Caco-2 (cell line): ENCODE data around the gene GNPDA2. TPM values are rescaled to one million over a fixed set of nuclear protein-coding genes. Genes with fewer than 3 reads are reported as not detected.

Experiments used
- Bru-seq: library from RNA; stranded (reverse); fragments of 400-500 nt; gene quantifications from one replicate; lab custom pipeline; 2021; lab: Mats Ljungman, UMichigan
- BruChase-seq, 2 experiments: library from RNA; stranded (reverse); fragments of 400-500 nt; gene quantifications; one replicate each; lab custom pipeline; 2021; lab: Mats Ljungman, UMichigan
- BruUV-seq: library from RNA; stranded (reverse); fragments of 400-500 nt; replicated peaks from 2 replicates; lab custom pipeline; 2021; lab: Mats Ljungman, UMichigan
- CTCF ChIA-PET: fragments of 300-600 bp; sonication (Branson Sonifier 250); formaldehyde crosslinking; loops from one replicate; lab custom pipeline; 2022; ENCODE audit warnings: antibody characterized with exemption; lab: Charles Lee
- POLR2A ChIA-PET: fragments of 300-600 bp; sonication (Branson Sonifier 250); formaldehyde crosslinking; loops from one replicate; lab custom pipeline; 2022; ENCODE audit warnings: antibody characterized with exemption; lab: Charles Lee
- DNase-seq, 2 experiments: peaks; one replicate each; pipeline versions ENCODE4 v3.0.0 to v3.0.0-alpha.2; 2020 to 2022
- H3K27me3 ChIP-seq: replicated peaks from 2 replicates; pipeline ENCODE4 v1.6.0; 2011; ENCODE audit warnings: low read length; ENCODE audit not compliant: control insufficient read depth, insufficient read depth
- H3K36me3 ChIP-seq: 2 replicates; pipeline ENCODE4 v1.5.1; 2011; ENCODE audit warnings: low read length; ENCODE audit not compliant: control insufficient read depth, insufficient read depth
- H3K4me1 ChIP-seq: fragments of 250-450 bp; sonication (Bioruptor Pico); 2 replicates; pipeline ENCODE4 v1.5.1; 2020; ENCODE audit warnings: mild to moderate bottlenecking
- H3K4me3 ChIP-seq: 2 replicates; pipeline ENCODE4 v1.5.1; 2011; ENCODE audit warnings: low read depth, mild to moderate bottlenecking, control low read depth, low read length
- H3K9me3 ChIP-seq: fragments of 250-450 bp; sonication (Bioruptor Pico); 2 replicates; pipeline ENCODE4 v1.5.1; 2020; ENCODE audit warnings: mild to moderate bottlenecking, moderate library complexity
- H3K27ac Mint-ChIP-seq: one replicate; pipeline ENCODE4 v1.8.0; 2022; ENCODE audit warnings: mixed read lengths; ENCODE audit not compliant: unreplicated experiment
- H3K27me3 Mint-ChIP-seq: one replicate; pipeline ENCODE4 v1.8.0; 2022; ENCODE audit warnings: mixed read lengths; ENCODE audit not compliant: insufficient read depth, unreplicated experiment
- H3K36me3 Mint-ChIP-seq: one replicate; pipeline ENCODE4 v1.8.0; 2022; ENCODE audit warnings: mild to moderate bottlenecking, mixed read lengths; ENCODE audit not compliant: insufficient read depth, unreplicated experiment
- H3K4me1 Mint-ChIP-seq: one replicate; pipeline ENCODE4 v1.8.0; 2022; ENCODE audit warnings: low read depth, mixed read lengths; ENCODE audit not compliant: unreplicated experiment
- H3K4me3 Mint-ChIP-seq: one replicate; pipeline ENCODE4 v1.8.0; 2022; ENCODE audit warnings: mild to moderate bottlenecking, moderate library complexity, mixed read lengths; ENCODE audit not compliant: unreplicated experiment
- H3K9me3 Mint-ChIP-seq: one replicate; pipeline ENCODE4 v1.8.0; 2022; ENCODE audit warnings: mixed read lengths; ENCODE audit not compliant: unreplicated experiment
- intact Hi-C: fragments of 100-400 bp; cut with micrococcal nuclease; formaldehyde crosslinking; loops from one replicate; pipeline ENCODE4 v1.10.0; 2022; ENCODE audit not compliant: unreplicated experiment
- long read RNA-seq: library from polyadenylated mRNA; stranded (forward); transcript quantifications from one replicate; pipeline ENCODE4 v2.0.0, GENCODE V29; 2022
- total RNA-seq: library from RNA; stranded (reverse); gene quantifications from 2 replicates; pipeline ENCODE4 v1.2.3, GENCODE V29; 2022
- TF ChIP-seq, protein P1 (sequence below), 2 experiments: fragments of 200-600 bp in 1 of 2; IDR thresholded peaks; 1 replicate in 1 of 2; 2 replicates in 1 of 2; pipeline versions ENCODE4 v1.5.1 to v1.8.0; 2011 to 2022; ENCODE audit warnings: antibody characterized with exemption in 1 of 2, control low read depth in 1 of 2, inconsistent platforms in 1 of 2, low read depth in 1 of 2, low read length in 1 of 2, mild to moderate bottlenecking in 1 of 2, moderate library complexity in 1 of 2; ENCODE audit not compliant: insufficient read depth in 1 of 2, severe bottlenecking in 1 of 2, unreplicated experiment in 1 of 2

GNPDA2 gene
- total RNA-seq (4.8 and 5.8 TPM in 2 replicates), Bru-seq, nascent RNA (percentile 72 among the genes with signal in this experiment), BruChase-seq, experiment 1, labeled RNA remaining after a 2-hour chase (percentile 68 among the genes with signal in this experiment), BruChase-seq, experiment 2, labeled RNA remaining after a 6-hour chase (percentile 59 among the genes with signal in this experiment)
- long read RNA-seq, partial matches to known transcripts, result 2 of 14 reads
- long read RNA-seq, other reads (novel, unspliced or antisense), result 7 of 14 reads

DNA sequence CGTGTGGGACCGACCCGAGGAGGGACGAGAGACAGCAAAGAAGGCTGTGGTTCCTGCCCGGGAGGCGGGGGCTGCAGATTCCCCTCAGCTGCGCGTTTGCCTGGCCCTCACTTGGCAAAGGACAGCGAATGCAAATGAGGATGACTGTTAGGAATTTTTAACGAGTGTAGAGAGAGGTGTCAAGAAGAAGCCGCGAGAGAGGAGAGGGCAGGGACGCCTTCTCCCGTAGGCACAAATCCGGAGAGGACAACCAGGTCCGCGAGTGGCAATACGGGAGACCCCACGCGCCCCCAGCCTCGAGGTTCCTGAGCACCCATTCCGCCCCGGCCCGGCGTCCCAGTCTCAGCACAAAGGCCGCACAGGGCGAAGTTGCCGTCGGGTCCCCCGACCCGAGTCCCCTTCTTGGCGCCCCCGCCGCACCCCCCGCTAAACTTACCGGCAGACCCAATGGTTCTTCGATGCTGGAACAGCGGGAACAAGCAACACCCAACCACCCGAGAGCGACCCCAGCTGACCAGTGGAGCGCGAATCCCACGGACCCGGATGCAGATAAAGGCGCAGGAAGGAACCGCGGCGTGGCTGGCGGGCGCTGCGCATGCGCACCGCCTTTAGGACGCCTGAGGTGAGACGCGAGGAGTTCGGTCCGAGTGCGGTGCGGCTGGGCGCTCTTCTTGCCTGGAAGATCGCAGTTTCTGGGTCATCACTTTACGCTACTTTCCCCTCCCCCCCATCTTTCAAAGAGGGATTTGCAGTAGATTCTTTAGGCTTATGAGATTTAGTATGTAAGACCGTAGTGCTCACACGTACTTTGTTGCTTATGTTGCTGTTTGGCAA, at the start of gene GNPDA2:
Gene GNPDA2, minus strand, starts transcription at position 519 of the 834 bp plus-strand sequence. CDS start 4,349 bp downstream, outside the sequence.
- no peaks in the 10 kb centered on the region for H3K9me3 Mint-ChIP-seq
- Histone ChIP-seq H3K36me3 (no peaks in the 10 kb centered on the region), H3K4me3 (peak within 1 kb of the TSS; percentile 74), H3K4me1 (no peaks in the 10 kb centered on the region), H3K27me3 (no peaks in the 10 kb centered on the region), H3K9me3 (no peaks in the 10 kb centered on the region)
- H3K4me1 Mint-ChIP-seq, result no peaks in the 10 kb centered on the region
- H3K4me3 Mint-ChIP-seq, result peak within 1 kb of the TSS; percentile 73
- intact Hi-C loops, result loop anchor here (2.0 kb wide), 1 partner anchor 47 kb away; the partner anchor contains the start of gene GUF1
- CTCF ChIA-PET, result interaction anchor here (0.7 kb wide), 1 partner anchor 38 kb away, joined by 3 read pairs; no protein-coding TSS in a partner anchor
- peak; percentile 88 for DNase-seq
- H3K27ac Mint-ChIP-seq, result peak within 1 kb of the TSS; percentile 89
- POLR2A ChIA-PET, result interaction anchor here (0.7 kb wide), 1 partner anchor 25 kb away, joined by 3 read pairs; no protein-coding TSS in a partner anchor
- TSS peak; percentile 49 for BruUV-seq
- peaks cover 11% of the 10 kb centered on the region for H3K36me3 Mint-ChIP-seq
- H3K27me3 Mint-ChIP-seq, result no peaks in the 10 kb centered on the region
- TF ChIP-seq, protein P1, sequence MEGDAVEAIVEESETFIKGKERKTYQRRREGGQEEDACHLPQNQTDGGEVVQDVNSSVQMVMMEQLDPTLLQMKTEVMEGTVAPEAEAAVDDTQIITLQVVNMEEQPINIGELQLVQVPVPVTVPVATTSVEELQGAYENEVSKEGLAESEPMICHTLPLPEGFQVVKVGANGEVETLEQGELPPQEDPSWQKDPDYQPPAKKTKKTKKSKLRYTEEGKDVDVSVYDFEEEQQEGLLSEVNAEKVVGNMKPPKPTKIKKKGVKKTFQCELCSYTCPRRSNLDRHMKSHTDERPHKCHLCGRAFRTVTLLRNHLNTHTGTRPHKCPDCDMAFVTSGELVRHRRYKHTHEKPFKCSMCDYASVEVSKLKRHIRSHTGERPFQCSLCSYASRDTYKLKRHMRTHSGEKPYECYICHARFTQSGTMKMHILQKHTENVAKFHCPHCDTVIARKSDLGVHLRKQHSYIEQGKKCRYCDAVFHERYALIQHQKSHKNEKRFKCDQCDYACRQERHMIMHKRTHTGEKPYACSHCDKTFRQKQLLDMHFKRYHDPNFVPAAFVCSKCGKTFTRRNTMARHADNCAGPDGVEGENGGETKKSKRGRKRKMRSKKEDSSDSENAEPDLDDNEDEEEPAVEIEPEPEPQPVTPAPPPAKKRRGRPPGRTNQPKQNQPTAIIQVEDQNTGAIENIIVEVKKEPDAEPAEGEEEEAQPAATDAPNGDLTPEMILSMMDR (IDR thresholded peaks at IDR 0.05; ENCODE audit: insufficient read depth in 1 of 2, low read depth in 1 of 2, low read length in 1 of 2, severe bottlenecking in 1 of 2, unreplicated experiment in 1 of 2), result no peak

- BruUV-seq, result no TSS peak
- Mint-ChIP-seq H3K9me3 (peaks cover 20% of the 10 kb centered on the region), H3K27me3 (no peaks in the 10 kb centered on the region), H3K27ac (no peak overlapping the region), H3K4me3 (no peak overlapping the region), H3K4me1 (no peaks in the 10 kb centered on the region), H3K36me3 (no peaks in the 10 kb centered on the region)
- Histone ChIP-seq H3K36me3 (no peaks in the 10 kb centered on the region), H3K9me3 (0 out of 2 replicates have a peak, but pooled peaks cover 9% of the 10 kb centered on the region), H3K4me1 (no peaks in the 10 kb centered on the region), H3K4me3 (no peak overlapping the region), H3K27me3 (no peaks in the 10 kb centered on the region)
- intact Hi-C loops, result no loop called here
- DNase-seq, result no peak
- POLR2A ChIA-PET, result no interaction called here
- TF ChIP-seq, protein P1 (IDR thresholded peaks at IDR 0.05; ENCODE audit: insufficient read depth in 1 of 2, low read depth in 1 of 2, low read length in 1 of 2, severe bottlenecking in 1 of 2, unreplicated experiment in 1 of 2), result no peak
- CTCF ChIA-PET, result no interaction called here
Observed at GRCh38 chr4:44772340-44772739, 46.0 kb upstream of the GNPDA2 start.

DNA sequence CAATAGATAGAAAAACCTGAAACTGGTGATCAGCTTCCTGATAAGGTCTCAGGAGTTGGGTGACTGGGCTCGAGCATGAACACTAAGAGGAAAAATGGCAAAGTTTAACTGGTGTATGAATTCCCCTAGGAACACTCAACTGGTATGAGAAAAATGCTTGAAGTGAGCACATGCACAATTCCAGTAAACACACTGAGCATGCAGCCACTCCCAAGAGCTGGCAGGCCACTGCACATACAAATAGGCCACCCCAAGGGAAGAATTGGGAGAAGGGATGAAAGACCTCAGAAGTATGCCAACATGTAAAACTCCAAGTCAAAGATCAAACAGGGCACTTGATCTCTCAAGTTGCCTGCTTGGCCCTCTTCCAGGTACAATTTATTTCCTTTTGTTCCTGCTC, 45.4 kb upstream of the GNPDA2 start:
- no peak overlapping the region for H3K27ac Mint-ChIP-seq
- no TSS peak for BruUV-seq

More for the DNA sequence above, 45.4 kb upstream of the GNPDA2 start:
- no peak overlapping the region for H3K4me3 Mint-ChIP-seq
- no peak for DNase-seq
- no peaks in the 10 kb centered on the region for H3K36me3 Mint-ChIP-seq
- H3K27me3 Mint-ChIP-seq, result no peaks in the 10 kb centered on the region
- intact Hi-C loops, result no loop called here
- Histone ChIP-seq H3K27me3 (no peaks in the 10 kb centered on the region), H3K36me3 (no peaks in the 10 kb centered on the region), H3K4me3 (no peak overlapping the region), H3K4me1 (no peaks in the 10 kb centered on the region), H3K9me3 (0 out of 2 replicates have a peak, but pooled peaks cover 9% of the 10 kb centered on the region)
- ChIA-PET CTCF (no interaction called here), POLR2A (no interaction called here)
- peaks cover 20% of the 10 kb centered on the region for H3K9me3 Mint-ChIP-seq
- H3K4me1 Mint-ChIP-seq, result no peaks in the 10 kb centered on the region
- TF ChIP-seq, protein P1 (IDR thresholded peaks at IDR 0.05; ENCODE audit: insufficient read depth in 1 of 2, low read depth in 1 of 2, low read length in 1 of 2, severe bottlenecking in 1 of 2, unreplicated experiment in 1 of 2), result no peak
